GM21526 (cell line): Measurements from ENCODE around the gene FAM114A1.

Experiments
- ATAC-seq: cut with Tn5 transposase; IDR thresholded peaks from one replicate; pipeline ENCODE4 v1.9.1; 2021; ENCODE audit warnings: moderate library complexity; ENCODE audit not compliant: unreplicated experiment, low FRiP score

The FAM114A1 gene

GRCh38 chr4:38867478-38868058 is at the start of gene FAM114A1:
FAM114A1 (plus strand) TSS chr4:38867806; CDS start chr4:38878079, 10,273 bp downstream.
- no peak for ATAC-seq

DNA sequence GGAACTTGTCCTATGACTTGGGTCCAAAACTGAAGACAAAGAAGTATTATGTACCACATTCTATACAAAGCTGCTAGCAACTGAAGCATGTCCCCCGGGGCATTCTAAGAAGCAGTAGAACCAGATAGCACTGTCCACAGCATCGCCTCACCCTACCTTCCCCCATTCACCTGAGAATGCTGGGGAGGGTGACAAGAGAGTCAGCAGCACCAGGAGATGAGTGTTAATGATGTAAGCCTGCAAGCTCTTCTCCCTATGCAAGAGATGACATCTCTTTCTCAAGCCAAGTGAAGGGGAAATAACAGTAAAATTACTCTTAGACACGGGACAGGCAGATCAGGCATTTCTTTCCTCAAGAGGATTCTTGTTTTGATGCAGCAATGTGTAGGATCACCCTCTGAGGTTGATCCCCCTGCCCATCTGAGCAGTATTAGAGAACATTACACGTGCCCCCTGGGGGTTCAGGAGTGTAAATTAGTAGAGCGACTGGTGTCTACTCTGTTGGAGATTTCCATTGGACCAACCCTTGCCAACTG is 49.1 kb upstream of the FAM114A1 start:
- no peak for ATAC-seq

GRCh38 chr4:38819569-38819968 is 48.0 kb upstream of the FAM114A1 start:
- ATAC-seq: no peak

- no peak for ATAC-seq
These were observed 47.1 kb upstream of the FAM114A1 start for GRCh38 chr4:38820329-38821061.

DNA sequence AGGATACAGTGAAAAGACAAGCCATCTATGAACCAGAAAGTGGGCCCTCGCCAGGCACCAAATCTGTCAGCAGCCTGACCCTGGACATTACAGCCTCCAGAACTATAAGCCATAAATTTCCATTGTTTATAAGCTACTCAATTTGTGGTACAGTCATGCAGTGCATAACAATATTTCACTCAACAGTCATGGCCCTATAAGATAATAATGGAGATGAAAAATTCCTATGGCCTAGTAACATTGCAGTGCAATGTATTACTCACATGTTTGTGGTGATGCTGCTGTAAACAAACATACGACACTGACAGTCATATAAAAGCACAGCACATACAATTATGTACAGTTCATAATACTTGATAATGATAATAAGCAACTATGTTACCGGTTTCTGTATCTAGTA is 45.9 kb upstream of the FAM114A1 start:
- ATAC-seq: no peak

DNA sequence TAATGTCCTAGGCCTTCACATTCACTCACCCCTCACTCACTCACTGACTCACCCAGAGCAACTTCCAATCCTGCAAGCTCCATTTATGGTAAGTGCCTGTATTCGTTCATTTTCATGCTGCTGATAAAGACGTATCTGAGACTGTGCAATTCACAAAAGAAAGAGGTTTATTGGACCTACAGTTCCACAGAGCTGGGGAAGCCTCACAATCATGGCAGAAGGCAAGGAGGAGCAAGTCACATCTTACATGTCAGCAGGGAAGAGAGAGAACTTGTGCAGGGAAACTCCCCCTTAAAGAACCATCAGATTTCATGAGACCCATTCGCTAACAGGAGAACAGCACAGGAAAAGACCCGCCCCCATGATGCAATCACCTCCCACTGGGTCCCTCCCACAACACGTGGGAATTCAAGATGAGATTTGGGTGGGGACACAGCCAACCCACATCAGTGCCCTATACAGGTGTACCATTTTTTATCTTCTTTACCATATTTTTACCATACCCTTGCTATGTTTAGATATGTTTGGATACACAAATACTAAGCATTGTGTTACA is 44.8 kb upstream of the FAM114A1 start:
- no peak for ATAC-seq

- no peak for ATAC-seq
These were observed 43.8 kb upstream of the FAM114A1 start for GRCh38 chr4:38823766-38824165.

DNA sequence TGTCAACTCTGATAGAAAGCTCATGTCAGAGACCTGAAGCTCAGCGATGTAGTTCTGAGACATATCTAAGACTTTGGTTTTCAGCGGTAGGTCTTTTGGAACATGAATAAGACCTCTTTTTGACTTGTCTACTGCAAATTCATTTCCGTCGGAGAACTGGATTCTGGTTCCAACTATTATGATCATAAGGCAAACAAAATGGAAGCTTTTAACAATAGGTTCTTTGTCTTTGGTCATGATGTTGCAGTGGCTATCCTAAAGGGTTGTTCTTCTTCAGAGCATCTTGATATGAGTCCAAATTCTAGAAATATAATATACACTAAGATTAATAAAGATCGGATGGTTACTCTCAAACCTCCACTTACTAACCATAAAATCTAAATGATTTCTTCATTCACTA is 38.4 kb upstream of the FAM114A1 start:
- no peak for ATAC-seq

DNA sequence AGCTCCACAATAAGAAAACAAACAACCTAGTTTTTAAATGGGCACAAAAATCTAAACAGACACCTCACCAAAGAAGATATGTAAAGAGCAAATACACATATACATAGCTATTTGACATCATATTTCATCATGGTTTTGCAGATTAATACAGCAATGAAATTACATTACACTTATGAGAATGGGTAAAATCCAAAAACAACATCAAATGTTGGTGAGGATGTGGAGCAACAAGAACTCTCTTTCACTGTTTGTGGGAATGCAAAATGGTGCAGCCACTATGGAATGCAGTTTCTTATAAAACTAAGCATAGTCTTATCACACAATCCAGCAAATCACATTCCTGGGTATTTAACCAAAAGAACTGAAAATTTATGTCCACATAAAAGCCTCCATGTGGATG is 36.0 kb upstream of the FAM114A1 start:
- no peak for ATAC-seq

DNA sequence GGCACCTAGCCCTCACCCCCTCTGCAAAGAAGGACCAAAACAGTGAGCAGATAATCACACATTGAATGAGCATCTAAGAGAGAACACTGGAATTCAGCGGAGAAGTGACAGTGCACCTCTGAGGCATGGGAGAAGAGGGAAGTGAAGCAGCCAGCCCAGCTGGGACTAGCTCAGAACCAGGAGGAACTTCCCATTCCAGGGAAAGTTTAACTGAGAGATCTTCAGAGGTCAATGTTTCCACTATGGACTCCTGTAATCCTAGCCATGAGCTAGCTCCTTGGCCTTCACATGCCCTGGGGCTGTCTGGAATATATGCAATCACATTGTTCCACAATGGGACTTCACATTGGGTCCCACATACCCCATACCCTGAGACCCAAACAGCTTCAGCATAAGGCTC is 35.4 kb upstream of the FAM114A1 start:
- ATAC-seq: no peak

DNA sequence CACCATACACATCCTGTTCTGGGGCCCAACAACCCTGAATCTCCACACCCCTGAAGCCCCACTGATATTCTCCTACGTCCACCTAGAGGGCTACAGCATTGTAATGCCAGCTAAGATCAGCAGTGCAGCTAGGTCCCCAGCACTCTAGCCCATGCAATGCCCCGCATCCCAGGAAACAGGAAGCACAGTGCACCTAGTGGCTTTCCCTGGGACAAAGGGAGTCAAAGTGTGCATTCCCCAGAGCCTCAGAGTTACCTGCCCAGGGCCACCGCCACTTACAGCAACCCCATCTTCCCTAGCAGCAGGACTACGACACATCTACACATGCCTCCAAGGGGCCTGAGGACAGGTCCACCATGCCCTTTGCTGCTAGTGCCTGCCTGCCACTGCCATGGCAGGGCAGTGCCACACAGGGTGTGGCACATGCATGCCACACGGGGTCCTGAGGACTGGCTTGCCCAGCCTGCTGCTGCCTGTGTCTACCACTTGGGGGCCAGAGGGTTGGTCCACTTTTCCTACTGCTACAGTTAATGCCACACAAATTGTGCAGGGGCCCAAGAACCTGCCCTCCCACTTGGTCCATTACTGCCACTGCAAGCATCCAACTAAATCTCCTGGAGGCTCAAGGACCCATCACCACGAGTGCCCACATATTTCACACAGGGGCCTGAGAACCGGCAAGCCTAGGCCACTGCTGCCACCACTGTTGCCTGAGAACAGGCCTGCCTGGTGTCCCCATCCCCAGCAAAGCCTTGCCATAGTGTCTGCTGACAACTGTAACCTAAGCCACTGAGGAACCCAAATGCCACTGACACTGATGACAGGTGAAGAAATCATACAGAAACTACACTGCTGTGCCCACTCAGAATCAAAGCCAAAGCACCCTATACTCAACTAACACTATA is 34.7 kb upstream of the FAM114A1 start:
- no peak for ATAC-seq

- ATAC-seq: no peak
These were observed 33.0 kb upstream of the FAM114A1 start for GRCh38 chr4:38834570-38834969.

GRCh38 chr4:38837334-38837733 is 30.3 kb upstream of the FAM114A1 start:
- no peak for ATAC-seq

- ATAC-seq: no peak
These were observed 29.8 kb upstream of the FAM114A1 start for GRCh38 chr4:38837849-38838248.

DNA sequence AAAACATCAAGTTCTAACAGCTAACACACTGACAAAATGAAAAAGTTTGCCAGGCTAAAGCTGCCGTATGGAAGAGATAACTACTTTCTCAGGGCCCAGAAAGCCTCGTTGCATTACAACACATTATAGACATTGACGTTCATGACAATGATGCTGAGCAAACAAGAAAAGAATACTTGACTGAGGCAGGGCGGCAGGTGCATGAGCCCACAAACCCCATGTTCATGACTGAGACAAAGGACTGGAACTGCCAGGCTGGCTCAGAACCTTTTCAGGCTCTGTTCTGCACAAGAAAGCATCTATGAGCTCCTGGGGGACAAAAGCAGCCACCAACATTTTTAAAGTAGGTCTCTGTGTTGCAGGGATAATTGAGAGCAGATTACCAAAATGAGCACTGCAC is 24.6 kb upstream of the FAM114A1 start:
- no peak for ATAC-seq

DNA sequence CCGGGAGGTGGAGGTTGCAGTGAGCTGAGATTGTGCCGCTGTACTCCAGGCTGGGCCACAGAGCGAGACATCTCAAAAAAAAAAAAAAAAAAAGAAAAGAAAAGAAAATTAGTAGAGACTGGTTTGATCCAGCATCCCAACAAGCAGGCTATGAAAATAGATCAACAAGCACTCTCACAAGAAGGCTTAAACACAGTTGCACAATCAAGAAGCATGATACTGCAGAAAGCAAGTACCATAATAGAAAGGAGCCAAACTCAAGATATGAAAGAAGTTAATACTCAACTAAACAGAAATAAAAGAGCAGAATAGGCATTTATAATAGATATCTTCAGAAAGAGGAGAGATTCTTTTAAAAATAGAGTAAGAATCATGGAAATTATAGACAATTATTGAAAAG is 21.6 kb upstream of the FAM114A1 start:
- no peak for ATAC-seq

- ATAC-seq: no peak
These were observed 12.1 kb upstream of the FAM114A1 start for GRCh38 chr4:38855466-38855865.

DNA sequence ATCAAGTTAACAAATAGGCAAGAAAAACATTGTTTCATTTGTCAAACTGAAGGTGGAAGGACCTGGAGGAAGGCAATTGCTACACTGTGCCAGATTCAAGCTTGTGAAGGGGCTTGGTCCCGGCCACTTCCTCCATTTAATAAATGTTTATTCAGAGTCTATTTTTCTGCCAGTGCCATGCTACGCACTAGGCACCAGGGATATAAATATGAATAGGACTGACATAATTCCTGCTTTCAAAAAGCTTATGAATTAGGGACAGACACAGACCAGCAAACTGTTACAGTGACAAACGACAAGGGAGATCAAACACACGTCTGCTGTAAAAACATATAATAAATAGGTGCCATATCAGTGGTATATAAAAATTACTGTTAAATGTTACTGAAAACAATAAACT is 11.6 kb upstream of the FAM114A1 start:
- ATAC-seq: no peak

- peak; percentile 47 for ATAC-seq
These were observed 10.9 kb upstream of the FAM114A1 start, which contains the start of gene TLR6 for GRCh38 chr4:38856524-38857337. TLR6 (minus strand) TSS chr4:38856817; CDS start chr4:38829473, 27,344 bp downstream.
